COR-L47 (cell line): ENCODE results near the gene USP9Y.
"Not testable (repeated sequence)": the region's sequence is repeated elsewhere in the genome, so short reads cannot be mapped to it uniquely, and the experiment has no call there.

Experiments used
- DNase-seq: peaks from one replicate; lab custom pipeline; 2025; lab: John Stamatoyannopoulos, UW

USP9Y gene

DNA sequence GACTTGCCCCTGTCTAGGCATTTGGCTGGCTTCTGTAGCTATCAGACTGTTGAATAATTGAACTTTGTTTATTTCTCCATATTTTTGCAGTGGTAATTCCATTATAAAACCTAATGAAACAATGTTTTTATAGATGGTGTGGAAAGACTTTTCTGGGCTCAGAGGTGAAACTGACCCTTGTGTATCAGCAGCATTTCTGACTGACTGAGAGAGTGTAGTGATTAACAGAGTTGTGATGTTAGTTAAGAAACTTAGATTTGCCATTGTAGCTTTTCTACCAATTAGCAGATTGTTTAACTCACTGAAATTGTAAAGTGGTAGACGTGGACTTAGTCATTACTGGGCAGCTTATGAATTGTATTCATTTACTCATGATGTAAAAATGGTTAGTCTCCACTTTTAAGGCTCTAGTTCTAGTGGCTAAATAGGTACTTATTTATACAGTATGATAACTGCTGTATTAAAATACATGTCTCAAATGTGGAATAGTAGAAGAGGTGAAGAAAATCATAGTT, at the start of gene USP9Y:
Gene USP9Y, plus strand, starts transcription at position 51 of the 515 bp plus-strand sequence. CDS start 8,217 bp downstream, outside the sequence.
- no peak for DNase-seq

- DNase-seq = no peak
Observed at GRCh38 chrY:12651621-12652036, 49.4 kb upstream of the USP9Y start.

DNA sequence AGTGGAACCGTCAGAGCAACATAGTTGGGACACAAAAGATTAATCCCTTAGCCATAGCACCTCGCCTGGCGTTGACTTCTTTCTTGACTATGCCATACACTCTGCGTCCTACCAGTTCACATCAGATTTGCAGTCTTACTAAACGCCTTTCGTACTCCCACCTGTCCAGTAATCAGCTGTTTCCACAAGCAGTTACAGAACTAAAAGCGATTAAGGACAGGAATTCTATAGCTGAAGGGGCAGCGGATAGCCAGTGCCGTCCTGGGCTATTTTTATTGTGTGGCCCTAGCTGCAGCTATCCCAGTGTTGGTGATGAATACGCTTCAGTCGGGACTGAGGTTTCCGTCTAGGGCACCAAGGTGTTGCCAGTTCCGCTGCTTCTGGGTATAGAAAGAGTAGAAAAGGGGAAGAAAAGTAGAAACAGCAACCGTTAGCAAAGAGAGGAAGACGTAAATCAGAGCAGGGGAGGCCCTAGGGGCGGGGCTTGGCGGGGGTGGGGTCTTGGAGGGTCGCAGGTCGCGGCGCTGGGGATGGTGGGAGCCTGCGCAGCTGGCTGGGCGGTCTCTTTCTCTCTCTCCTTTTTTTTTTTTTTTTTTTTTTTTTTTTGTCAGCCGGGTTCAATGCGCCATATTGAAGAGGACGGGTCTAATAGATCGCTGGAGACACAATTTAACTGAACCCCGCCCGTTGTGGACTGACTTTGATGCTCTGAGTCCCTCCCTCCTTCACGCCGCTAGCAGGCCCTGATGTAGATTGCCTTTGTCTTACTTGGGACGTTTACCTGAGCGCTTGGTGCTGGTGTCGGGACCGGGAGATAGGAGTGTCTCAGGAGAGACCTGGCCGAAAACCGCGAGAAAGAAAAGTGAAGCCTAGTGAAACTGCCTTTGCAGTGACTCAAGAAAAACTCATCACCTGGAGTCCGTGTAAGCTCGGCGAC, 39.0 kb upstream of the USP9Y start:
- peak; percentile 60 for DNase-seq

GRCh38 chrY:12662745-12663591, 38.1 kb upstream of the USP9Y start:
- peak; percentile 23 for DNase-seq

DNA sequence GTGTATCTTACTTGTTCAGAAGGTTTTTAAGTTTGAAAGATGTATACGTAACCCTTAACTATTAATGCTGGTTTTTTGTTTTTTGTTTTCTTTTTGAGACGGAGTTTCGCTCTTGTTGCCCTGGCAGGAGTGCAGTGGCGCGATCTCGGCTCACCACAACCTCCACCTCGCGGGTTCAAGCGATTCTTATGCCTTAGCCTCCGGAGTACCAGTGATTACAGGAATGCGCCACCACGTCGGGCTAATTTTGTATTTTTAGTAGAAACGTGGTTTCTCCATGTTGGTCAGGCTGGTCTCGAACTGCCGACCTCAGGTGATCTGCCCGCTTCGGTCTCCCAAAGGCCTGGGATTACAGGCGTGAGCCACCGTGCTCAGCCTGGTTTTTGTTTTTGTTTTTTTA, 37.2 kb upstream of the USP9Y start:
- DNase-seq = not testable (repeated sequence)

DNA sequence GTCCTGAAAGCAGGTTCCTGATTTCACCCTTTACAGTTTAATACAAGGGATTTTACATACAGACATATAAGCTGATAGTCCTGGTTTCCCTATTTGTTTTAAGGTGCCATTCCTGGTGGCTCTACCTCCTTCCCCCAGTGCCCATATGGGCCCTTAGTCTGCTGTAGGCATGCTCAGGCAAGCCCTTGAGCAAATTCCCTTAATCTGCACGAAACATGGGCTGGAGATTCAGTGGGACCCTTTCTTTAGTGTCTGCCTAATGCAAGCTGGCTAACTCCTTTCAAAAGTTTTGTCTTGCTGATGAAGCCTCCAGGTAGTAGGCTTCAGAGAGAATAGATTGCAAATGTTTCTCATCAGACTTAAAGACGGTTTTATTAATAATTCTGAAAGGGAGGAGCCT, 22.9 kb upstream of the USP9Y start:
- no peak for DNase-seq

- no peak for DNase-seq
Observed at GRCh38 chrY:12681535-12681934, 19.5 kb upstream of the USP9Y start.

GRCh38 chrY:12688337-12688736, 12.7 kb upstream of the USP9Y start:
- no peak for DNase-seq

GRCh38 chrY:12700087-12700486, 944 bp upstream of the USP9Y start:
- DNase-seq = no peak

- no peak for DNase-seq
Observed at GRCh38 chrY:12702174-12702573, 1.1 kb downstream of the USP9Y start.

GRCh38 chrY:12710460-12710859, 9.4 kb downstream of the USP9Y start:
- DNase-seq = no peak

- no peak for DNase-seq
Observed at GRCh38 chrY:12715376-12715775, 14.3 kb downstream of the USP9Y start.

GRCh38 chrY:12729746-12730145, 28.7 kb downstream of the USP9Y start:
- no peak for DNase-seq

- no peak for DNase-seq
Observed at GRCh38 chrY:12733625-12734024, 32.6 kb downstream of the USP9Y start.

DNA sequence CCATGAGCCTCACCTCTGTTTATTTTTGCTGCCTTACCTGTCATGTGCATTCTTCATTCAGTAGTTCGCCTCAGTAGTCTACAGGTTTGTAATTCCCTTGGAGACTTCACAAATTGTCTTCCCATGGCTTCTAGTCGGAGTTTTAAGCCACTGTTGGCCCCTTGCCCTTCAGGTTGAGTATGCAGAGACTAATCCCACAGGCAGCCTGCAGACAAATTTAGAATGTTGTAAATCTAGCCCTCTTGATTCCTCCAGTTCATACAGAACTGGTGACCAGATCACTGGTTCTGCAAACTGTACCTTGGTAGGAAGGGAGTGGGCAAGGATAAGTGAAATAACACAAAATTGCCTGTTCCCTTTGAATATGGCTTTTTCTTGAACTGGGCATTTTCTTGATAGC, 33.0 kb downstream of the USP9Y start:
- DNase-seq = no peak

GRCh38 chrY:12741414-12741813, 40.4 kb downstream of the USP9Y start:
- no peak for DNase-seq

GRCh38 chrY:12742725-12743124, 41.7 kb downstream of the USP9Y start:
- DNase-seq = no peak

DNA sequence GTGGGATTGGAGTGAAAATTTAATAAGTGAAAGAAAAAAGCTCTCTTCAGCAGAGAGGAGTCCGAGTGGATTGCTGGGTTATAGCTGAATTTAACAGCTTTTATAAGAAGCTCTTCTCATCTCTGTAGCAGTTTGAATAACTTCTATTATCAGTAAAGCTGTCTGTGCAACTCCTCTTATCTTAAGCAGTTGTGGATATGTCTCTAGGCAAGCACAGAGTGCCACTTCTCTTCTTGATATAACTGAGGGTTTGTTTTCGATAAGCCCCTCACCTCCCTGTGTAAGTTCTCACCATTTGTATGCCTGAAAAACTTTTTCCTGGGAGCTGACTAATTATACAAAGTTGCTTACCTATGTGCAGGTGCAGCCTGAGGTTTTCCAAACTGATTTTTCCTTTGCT, 43.1 kb downstream of the USP9Y start:
- no peak for DNase-seq

- DNase-seq = no peak
Observed at GRCh38 chrY:12749293-12749692, 48.3 kb downstream of the USP9Y start.

- DNase-seq = no peak
Observed at GRCh38 chrY:12752856-12753255, 51.8 kb downstream of the USP9Y start.

- no peak for DNase-seq
Observed at GRCh38 chrY:12756021-12756420, 55.0 kb downstream of the USP9Y start.

GRCh38 chrY:12765976-12766375, 64.9 kb downstream of the USP9Y start:
- no peak for DNase-seq

DNA sequence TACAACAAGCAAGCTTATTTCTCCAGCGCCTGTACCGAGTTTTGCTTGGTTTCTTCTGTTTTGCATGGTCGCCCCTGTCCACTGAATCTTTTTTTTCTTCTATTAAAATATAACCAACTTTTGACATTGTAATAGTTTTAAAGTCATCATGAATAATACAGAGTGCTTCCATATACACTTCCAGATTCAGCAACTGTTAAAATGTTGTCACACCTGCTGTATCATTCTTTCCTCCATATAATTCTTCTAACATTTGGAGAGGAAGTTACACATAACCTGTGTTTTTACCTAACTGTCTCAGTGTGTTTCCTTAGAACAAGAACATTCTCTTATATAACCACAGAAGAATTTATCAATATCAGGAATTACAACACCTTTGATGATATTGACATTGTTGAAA, 83.5 kb downstream of the USP9Y start:
- no peak for DNase-seq
